AG09309 (cell line): ENCODE measurements around the gene SLC25A29.
"Not testable (repeated sequence)": the region's sequence is repeated elsewhere in the genome, so short reads cannot be mapped to it uniquely, and the experiment has no call there.

Experiments
- DNase-seq: peaks from one replicate; pipeline ENCODE4 v3.0.0-alpha.2; 2010; ENCODE audit warnings: low read depth
- H3K4me3 ChIP-seq: 2 replicates; pipeline ENCODE4 v1.5.1; 2011; ENCODE audit warnings: mild to moderate bottlenecking, low read depth, low read length, moderate library complexity; ENCODE audit not compliant: control insufficient read depth
- CTCF ChIP-seq: IDR thresholded peaks from 2 replicates; pipeline ENCODE4 v1.5.1; 2011; ENCODE audit warnings: mild to moderate bottlenecking, low read depth, low read length, inconsistent platforms; ENCODE audit not compliant: insufficient read depth, control insufficient read depth; ENCODE audit errors: missing control alignments

Gene SLC25A29

DNA sequence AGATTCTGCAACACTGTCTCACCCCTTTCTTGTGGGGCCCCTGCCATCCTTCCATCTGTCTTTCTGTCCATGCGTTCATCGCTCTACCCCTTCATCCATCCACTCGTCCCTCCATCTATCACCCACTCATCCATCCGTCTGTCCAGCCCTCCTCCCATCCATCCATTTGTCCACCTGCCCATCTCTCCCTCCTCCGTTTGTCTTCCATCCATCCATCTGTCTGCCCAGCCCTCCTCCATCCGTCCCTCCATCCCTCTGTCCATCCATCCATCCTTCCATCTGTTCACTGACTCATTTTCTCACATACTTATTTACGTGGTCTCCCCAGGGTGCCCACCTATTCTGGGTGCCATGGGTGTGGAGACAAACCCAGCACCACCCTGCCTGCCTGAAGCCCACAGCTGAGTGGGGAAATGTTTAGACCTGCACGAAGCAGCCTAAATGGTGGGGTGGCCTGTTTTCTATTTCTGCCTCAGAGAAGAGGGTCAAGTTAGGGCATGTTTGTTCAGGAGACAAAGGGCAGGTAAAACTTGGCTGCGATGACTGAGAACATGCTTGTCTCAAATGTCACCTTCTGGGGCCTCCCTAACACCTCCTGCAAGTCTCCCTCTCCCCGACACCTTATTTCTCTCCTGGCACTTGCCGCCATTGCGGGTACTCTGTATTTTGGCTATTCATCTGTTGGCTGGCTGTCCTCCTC is 14.1 kb upstream of the SLC25A29 start:
- no peak for TF ChIP-seq CTCF
- no peak overlapping the region for H3K4me3 ChIP-seq
- no peak for DNase-seq

- DNase-seq = no peak
- no peak overlapping the region; the same call in 1 of the 2 replicates for H3K4me3 ChIP-seq
- TF ChIP-seq CTCF = peak; percentile 73
Observed at GRCh38 chr14:100317912-100318808, 11.9 kb upstream of the SLC25A29 start.

DNA sequence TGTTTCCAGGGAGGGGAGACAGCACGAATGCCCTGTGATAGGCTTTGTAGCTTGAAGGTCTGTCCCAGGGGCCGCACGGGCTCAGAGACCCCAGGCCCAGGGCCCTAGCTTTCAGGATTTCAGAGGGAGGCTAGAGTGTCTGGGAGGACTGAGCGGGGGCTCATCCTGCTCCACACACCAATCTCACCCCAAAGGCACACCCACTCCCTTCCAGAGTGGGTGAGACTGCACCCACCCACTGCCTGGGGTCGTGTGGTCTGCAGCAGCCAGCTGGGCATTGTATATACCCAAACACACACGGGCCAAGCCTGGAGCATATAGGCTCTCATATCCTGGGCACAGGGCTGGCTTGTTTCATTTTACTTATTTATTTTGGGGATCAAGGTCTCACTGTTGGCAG is 11.1 kb upstream of the SLC25A29 start:
- no peak overlapping the region for H3K4me3 ChIP-seq
- DNase-seq = no peak
- no peak for TF ChIP-seq CTCF

GRCh38 chr14:100314724-100315123 is 8.5 kb upstream of the SLC25A29 start:
- no peak overlapping the region for H3K4me3 ChIP-seq
- DNase-seq = no peak
- no peak for TF ChIP-seq CTCF

GRCh38 chr14:100313464-100314230 is 7.4 kb upstream of the SLC25A29 start:
- no peak for TF ChIP-seq CTCF
- no peak for DNase-seq

DNA sequence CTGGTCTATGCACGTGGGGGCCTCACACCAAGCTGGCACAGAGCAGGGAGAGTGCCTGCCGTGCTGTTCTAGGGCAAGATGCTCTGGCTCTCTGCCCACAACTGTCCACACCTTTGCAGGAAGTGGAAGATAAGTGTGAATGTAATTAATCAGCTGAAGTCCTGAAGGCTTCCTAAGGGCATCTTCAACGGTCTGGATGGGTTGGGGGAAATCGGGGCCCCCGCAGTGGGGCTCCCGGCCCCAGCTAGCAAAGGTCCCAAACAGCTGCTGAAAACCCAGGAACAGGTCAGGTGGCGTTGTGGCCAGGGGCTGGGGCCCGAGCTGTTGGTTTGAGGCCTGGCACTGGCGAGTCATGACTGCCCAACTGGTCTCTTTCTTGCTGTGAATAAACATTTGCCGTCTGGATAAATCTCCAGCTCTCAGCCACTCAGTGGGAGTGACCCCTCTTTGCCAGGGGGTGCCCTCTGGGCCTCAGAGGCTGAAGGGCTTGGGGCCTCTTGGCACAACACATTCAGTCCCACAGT is 6.7 kb upstream of the SLC25A29 start:
- no peak for TF ChIP-seq CTCF

More at GRCh38 chr14:100313464-100314230, 7.4 kb upstream of the SLC25A29 start:
- no peak overlapping the region for H3K4me3 ChIP-seq

DNA sequence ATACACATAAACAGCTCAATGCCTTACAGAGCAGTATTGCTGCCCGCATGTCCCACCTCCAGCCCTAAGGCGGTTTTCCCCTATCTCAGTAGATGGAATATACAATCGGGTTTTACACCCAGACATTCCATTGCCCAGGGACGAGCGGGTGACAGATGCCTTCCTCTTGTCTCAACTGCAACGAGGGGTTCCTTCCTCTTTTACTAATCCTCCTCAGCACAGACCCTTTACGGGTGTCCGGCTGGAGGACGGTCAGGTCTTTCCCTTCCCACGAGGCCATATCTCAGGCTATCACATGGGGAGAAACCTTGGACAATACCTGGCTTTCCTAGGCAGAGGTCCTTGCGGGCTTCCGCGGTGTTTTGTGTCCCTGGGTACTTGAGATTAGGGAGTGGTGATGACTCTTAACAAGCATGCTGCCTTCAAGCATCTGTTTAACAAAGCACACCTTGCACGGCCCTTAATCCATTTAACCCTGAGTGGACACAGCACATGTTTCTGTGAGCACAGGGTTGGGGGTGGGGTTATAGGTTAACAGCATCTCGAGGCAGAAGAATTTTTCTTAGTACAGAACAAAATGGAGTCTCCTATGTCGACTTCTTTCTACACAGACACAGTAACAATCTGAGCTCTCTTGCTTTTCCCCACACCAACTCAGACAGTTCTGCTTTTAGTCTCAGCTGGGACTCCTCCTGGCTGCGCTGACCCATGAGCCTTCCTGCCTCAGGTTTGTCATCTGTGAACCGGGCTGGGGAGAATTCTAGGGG is 6.0 kb upstream of the SLC25A29 start:
- H3K4me3 ChIP-seq, DNase-seq: not testable (repeated sequence)

More for the DNA sequence above, 6.7 kb upstream of the SLC25A29 start:
- no peak overlapping the region for H3K4me3 ChIP-seq
- no peak for DNase-seq
